Measurements from ENCODE around the gene EFNA2.

GRCh38 chr19:1279782-1280341 lies 5.8 kb upstream of the EFNA2 start:
- TF ChIP-seq LEF1 (IDR thresholded peaks at IDR 0.05; ENCODE audit: borderline replicate concordance) (no peak), ELF4 (IDR thresholded peaks at IDR 0.05) (no peak), ARNT (IDR thresholded peaks at IDR 0.05) (no peak), TARDBP (IDR thresholded peaks at IDR 0.05) (no peak)

All from HEK293T (cell line).